HepG2 (cell line): Measurements from ENCODE around the gene SLC29A1. TPM values are rescaled to one million over a fixed set of nuclear protein-coding genes. Genes with fewer than 3 reads are reported as not detected.

Experiments
- GATAD2A ChIP-seq: IDR thresholded peaks from 2 replicates; pipeline ENCODE4 v1.6.1; 2016
- HNF4A ChIP-seq: sonication (generic); formaldehyde crosslinking; IDR thresholded peaks from 2 replicates; pipeline ENCODE4 v1.4.0; 2020; ENCODE audit warnings: missing genetic modification reagents
- MAFF ChIP-seq: IDR thresholded peaks from 2 replicates; pipeline ENCODE4 v1.6.1; 2011; ENCODE audit warnings: low read depth, low read length, improper control_type of control experiment
- MED1 ChIP-seq: sonication (generic); formaldehyde crosslinking; IDR thresholded peaks from 2 replicates; pipeline ENCODE4 v1.4.0; 2020; ENCODE audit warnings: missing genetic modification reagents
- PAF1 ChIP-seq: IDR thresholded peaks from 2 replicates; pipeline ENCODE4 v1.6.1; 2016; ENCODE audit warnings: missing genetic modification reagents, missing compliant biosample characterization
- PAX8 ChIP-seq: sonication (generic); formaldehyde crosslinking; IDR thresholded peaks from 2 replicates; pipeline ENCODE4 v1.8.0; 2022; ENCODE audit warnings: mild to moderate bottlenecking, missing genetic modification reagents, borderline replicate concordance
- PLRG1 ChIP-seq: fragments of 450-650 bp; conservative IDR thresholded peaks from 2 replicates; pipeline ENCODE4 v1.6.1; 2016
- POLR2AphosphoS2 ChIP-seq: IDR thresholded peaks from 2 replicates; pipeline ENCODE4 v1.6.1; 2011; ENCODE audit warnings: low read depth, low read length, improper control_type of control experiment
- SMARCE1 ChIP-seq: fragments of 450-650 bp; IDR thresholded peaks from 2 replicates; pipeline ENCODE4 v1.6.1; 2017; ENCODE audit warnings: borderline replicate concordance
- SRSF9 ChIP-seq: fragments of 200-400 bp; formaldehyde crosslinking; IDR thresholded peaks from 2 replicates; pipeline ENCODE4 v1.6.1; 2018; ENCODE audit warnings: borderline replicate concordance, mild to moderate bottlenecking, low read depth, low read length; ENCODE audit not compliant: insufficient read depth, poor library complexity, severe bottlenecking
- SSRP1 ChIP-seq: IDR thresholded peaks from 2 replicates; pipeline ENCODE4 v1.6.1; 2016; ENCODE audit warnings: control low read depth
- ZBTB46 ChIP-seq: sonication (generic); formaldehyde crosslinking; IDR thresholded peaks from 2 replicates; pipeline ENCODE4 v1.4.0; 2020; ENCODE audit warnings: mild to moderate bottlenecking, missing genetic modification reagents, borderline replicate concordance
- ZC3H13 ChIP-seq: sonication (generic); formaldehyde crosslinking; IDR thresholded peaks from 2 replicates; pipeline ENCODE4 v1.8.1; 2023; ENCODE audit warnings: mild to moderate bottlenecking, missing genetic modification reagents, moderate library complexity
- ZNF235 ChIP-seq: sonication (generic); formaldehyde crosslinking; IDR thresholded peaks from 2 replicates; pipeline ENCODE4 v1.8.1; 2023; ENCODE audit warnings: mild to moderate bottlenecking, missing genetic modification reagents, borderline replicate concordance
- ZNF253 ChIP-seq: sonication (generic); formaldehyde crosslinking; IDR thresholded peaks from 2 replicates; pipeline ENCODE4 v1.8.0; 2022; ENCODE audit warnings: mild to moderate bottlenecking, missing genetic modification reagents, borderline replicate concordance
- ZNF30 ChIP-seq: sonication (generic); formaldehyde crosslinking; IDR thresholded peaks from 2 replicates; pipeline ENCODE4 v1.5.0; 2020; ENCODE audit warnings: mild to moderate bottlenecking, missing genetic modification reagents
- ZNF350 ChIP-seq: sonication (generic); formaldehyde crosslinking; IDR thresholded peaks from 2 replicates; pipeline ENCODE4 v1.4.0; 2020; ENCODE audit warnings: mild to moderate bottlenecking, low read depth, missing genetic modification reagents, borderline replicate concordance
- ZNF501 ChIP-seq: sonication (generic); formaldehyde crosslinking; IDR thresholded peaks from 2 replicates; pipeline ENCODE4 v1.5.1; 2020; ENCODE audit warnings: mild to moderate bottlenecking, moderate library complexity, missing genetic modification reagents
- ZNF563 ChIP-seq: sonication (generic); formaldehyde crosslinking; IDR thresholded peaks from 2 replicates; pipeline ENCODE4 v1.8.0; 2022; ENCODE audit warnings: mild to moderate bottlenecking, moderate library complexity, missing genetic modification reagents
- ZNF709 ChIP-seq: sonication (generic); formaldehyde crosslinking; IDR thresholded peaks from 2 replicates; pipeline ENCODE4 v1.5.0; 2020; ENCODE audit warnings: mild to moderate bottlenecking, missing genetic modification reagents
- ZNF816 ChIP-seq: sonication (generic); formaldehyde crosslinking; IDR thresholded peaks from 2 replicates; pipeline ENCODE4 v1.8.0; 2022; ENCODE audit warnings: missing genetic modification reagents, mild to moderate bottlenecking, borderline replicate concordance
- ZNF879 ChIP-seq: sonication (generic); formaldehyde crosslinking; IDR thresholded peaks from 2 replicates; pipeline ENCODE4 v1.8.1; 2023; ENCODE audit warnings: missing genetic modification reagents
- polyA plus RNA-seq, 8 experiments: library from polyadenylated mRNA; depleted of rRNA in 3 of 8; stranded (reverse) in 7 of 8; unstranded in 1 of 8; fragments of >200 nt; fragmentation: Illumina TruSeq in 4 of 8; extraction: Trizol in 4 of 8; gene quantifications; 2 replicates each; pipeline versions ENCODE4 v1.2.1 to v1.2.3, GENCODE V29; 2011 to 2016; ENCODE audit warnings: low read depth in 4 of 8, missing spikeins in 1 of 8, mixed read lengths in 1 of 8; ENCODE audit not compliant: insufficient read depth in 1 of 8
- total RNA-seq, 5 experiments: library from RNA; depleted of rRNA; stranded (reverse); fragments of >200 nt; fragmentation: Illumina TruSeq; extraction: Trizol; gene quantifications; 2 replicates each; pipeline ENCODE4 v1.2.3, GENCODE V29; 2016; ENCODE audit warnings: low read depth in 1 of 5
- TF ChIP-seq, protein P1 (sequence below): sonication (generic); formaldehyde crosslinking; IDR thresholded peaks from 2 replicates; pipeline ENCODE4 v1.4.0; 2020; ENCODE audit warnings: missing genetic modification reagents
- TF ChIP-seq, protein P2 (sequence below): sonication (generic); formaldehyde crosslinking; IDR thresholded peaks from 2 replicates; pipeline ENCODE4 v1.5.1; 2020; ENCODE audit warnings: missing genetic modification reagents, mild to moderate bottlenecking, borderline replicate concordance
- TF ChIP-seq, protein P3 (sequence below): IDR thresholded peaks from 2 replicates; pipeline ENCODE4 v1.6.1; 2016; ENCODE audit warnings: low read depth, control low read depth

SLC29A1 gene
- total and polyA plus RNA-seq, 2 of the 13 experiments (the other 11 are each of a cell fraction or from before 2014, with no cell fraction given), result 43.2 to 106 TPM

- TF ChIP-seq, protein P1, sequence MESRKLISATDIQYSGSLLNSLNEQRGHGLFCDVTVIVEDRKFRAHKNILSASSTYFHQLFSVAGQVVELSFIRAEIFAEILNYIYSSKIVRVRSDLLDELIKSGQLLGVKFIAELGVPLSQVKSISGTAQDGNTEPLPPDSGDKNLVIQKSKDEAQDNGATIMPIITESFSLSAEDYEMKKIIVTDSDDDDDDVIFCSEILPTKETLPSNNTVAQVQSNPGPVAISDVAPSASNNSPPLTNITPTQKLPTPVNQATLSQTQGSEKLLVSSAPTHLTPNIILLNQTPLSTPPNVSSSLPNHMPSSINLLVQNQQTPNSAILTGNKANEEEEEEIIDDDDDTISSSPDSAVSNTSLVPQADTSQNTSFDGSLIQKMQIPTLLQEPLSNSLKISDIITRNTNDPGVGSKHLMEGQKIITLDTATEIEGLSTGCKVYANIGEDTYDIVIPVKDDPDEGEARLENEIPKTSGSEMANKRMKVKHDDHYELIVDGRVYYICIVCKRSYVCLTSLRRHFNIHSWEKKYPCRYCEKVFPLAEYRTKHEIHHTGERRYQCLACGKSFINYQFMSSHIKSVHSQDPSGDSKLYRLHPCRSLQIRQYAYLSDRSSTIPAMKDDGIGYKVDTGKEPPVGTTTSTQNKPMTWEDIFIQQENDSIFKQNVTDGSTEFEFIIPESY (CRISPR knock-in tag), result no peak
- TF ChIP-seq SRSF9, result no peak
- peak; percentile 54 for TF ChIP-seq ZC3H13 (CRISPR knock-in tag)
- no peak for TF ChIP-seq ZNF253
- 0 out of 2 replicates have a peak, but pooled peaks have one; percentile 10 for TF ChIP-seq GATAD2A (CRISPR knock-in tag)
- no peak for TF ChIP-seq PAX8
- no peak for TF ChIP-seq MAFF
- no peak for TF ChIP-seq HNF4A (CRISPR knock-in tag)
- TF ChIP-seq ZNF501 (CRISPR knock-in tag), result peak; percentile 11; the same call in 1 of the 2 replicates
- no peak for TF ChIP-seq ZNF709 (CRISPR knock-in tag)
- no peak for TF ChIP-seq ZNF30 (CRISPR knock-in tag)
- no peak for TF ChIP-seq ZNF816 (CRISPR knock-in tag)
- peak; percentile 88; the same call in 1 of the 2 replicates for TF ChIP-seq SSRP1
- TF ChIP-seq ZBTB46 (CRISPR knock-in tag), result no peak
- no peak for TF ChIP-seq SMARCE1
- TF ChIP-seq, protein P2, sequence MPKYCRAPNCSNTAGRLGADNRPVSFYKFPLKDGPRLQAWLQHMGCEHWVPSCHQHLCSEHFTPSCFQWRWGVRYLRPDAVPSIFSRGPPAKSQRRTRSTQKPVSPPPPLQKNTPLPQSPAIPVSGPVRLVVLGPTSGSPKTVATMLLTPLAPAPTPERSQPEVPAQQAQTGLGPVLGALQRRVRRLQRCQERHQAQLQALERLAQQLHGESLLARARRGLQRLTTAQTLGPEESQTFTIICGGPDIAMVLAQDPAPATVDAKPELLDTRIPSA (CRISPR knock-in tag), result no peak
- no peak for TF ChIP-seq ZNF879 (CRISPR knock-in tag)
- no peak; the same call in 1 of the 2 replicates for TF ChIP-seq ZNF350
- peak; percentile 94 for TF ChIP-seq POLR2AphosphoS2
- TF ChIP-seq, protein P3, sequence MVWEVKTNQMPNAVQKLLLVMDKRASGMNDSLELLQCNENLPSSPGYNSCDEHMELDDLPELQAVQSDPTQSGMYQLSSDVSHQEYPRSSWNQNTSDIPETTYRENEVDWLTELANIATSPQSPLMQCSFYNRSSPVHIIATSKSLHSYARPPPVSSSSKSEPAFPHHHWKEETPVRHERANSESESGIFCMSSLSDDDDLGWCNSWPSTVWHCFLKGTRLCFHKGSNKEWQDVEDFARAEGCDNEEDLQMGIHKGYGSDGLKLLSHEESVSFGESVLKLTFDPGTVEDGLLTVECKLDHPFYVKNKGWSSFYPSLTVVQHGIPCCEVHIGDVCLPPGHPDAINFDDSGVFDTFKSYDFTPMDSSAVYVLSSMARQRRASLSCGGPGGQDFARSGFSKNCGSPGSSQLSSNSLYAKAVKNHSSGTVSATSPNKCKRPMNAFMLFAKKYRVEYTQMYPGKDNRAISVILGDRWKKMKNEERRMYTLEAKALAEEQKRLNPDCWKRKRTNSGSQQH, result 0 out of 2 replicates have a peak, but pooled peaks have one; percentile 12
- no peak for TF ChIP-seq ZNF235
- 0 out of 2 replicates have a peak, but pooled peaks have one; percentile 12 for TF ChIP-seq MED1 (CRISPR knock-in tag)
- peak; percentile 47; the same call in 1 of the 2 replicates for TF ChIP-seq PAF1 (CRISPR knock-in tag)
- no peak for TF ChIP-seq ZNF563 (CRISPR knock-in tag)
- TF ChIP-seq PLRG1, result no peak
Measured at GRCh38 chr6:44254191-44255104, 31.1 kb downstream of the SLC29A1 start (continued).
